NOMO-1 treated with DMSO at 0.1 percent for 48 hours (cell line): ENCODE data around the gene TSPYL6.

Source experiments
- DNase-seq: peaks from one replicate; lab custom pipeline; 2025; ENCODE audit not compliant: unreplicated experiment; lab: John Stamatoyannopoulos, UW

TSPYL6 gene

DNA sequence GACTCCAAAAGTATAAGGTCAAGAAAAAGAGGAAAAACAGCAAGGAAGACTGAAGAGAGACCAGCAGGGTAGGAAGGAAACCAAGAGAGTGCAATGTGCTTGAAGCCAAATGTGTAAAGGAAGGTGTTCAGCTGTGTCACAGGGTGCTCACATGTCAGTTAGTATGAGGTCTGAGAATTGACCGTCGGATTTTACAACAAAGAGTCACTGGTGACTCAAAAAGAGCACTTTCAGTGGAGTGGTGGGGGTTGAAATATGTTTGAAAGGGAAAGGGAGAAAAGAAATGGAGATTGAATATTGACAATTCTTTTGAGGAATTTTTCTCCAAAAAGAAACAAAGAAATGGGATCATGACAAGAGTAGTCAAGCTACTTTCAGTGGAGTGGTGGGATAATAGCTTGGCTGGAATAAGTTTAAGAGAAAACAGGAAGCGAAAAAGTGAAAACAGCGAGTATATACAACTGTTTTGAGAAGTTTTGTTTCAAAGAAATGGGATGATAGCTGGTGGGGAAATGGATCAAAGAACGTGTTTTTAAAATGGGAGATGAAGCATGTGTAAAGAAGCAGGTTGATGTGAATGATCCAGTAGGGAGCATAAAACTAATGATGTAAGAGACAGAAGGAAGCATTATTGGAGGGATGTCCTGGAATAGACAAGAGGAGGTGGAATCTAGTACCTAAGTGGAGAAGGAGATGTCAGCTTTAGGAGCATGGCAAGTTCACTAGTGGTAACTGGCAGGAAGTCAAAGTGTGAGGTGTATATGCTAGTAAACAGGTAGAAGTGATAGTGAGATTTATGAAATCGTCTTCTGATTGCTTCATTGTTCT lies 3.6 kb upstream of the TSPYL6 start:
- peak; percentile 0 for DNase-seq

DNA sequence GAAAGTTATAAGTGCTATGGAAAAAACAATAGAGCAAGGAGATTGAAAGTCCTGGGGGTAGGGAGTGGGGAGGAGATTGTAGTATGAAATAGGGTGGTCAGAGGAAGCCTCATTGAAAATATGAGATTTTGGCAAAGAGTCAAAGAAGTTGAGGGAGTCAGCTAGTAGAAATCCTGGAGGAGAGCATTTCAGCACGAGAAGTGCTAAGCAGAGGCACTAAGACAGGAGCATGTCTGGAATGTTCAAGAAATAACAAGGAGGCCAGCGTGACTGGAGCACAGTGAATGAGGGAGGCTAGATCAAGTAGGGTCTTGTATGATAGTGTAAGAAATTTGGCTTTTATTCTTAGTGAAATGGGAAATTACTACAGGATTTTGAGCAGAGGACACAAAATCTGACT lies 2.1 kb upstream of the TSPYL6 start:
- no peak for DNase-seq

DNA sequence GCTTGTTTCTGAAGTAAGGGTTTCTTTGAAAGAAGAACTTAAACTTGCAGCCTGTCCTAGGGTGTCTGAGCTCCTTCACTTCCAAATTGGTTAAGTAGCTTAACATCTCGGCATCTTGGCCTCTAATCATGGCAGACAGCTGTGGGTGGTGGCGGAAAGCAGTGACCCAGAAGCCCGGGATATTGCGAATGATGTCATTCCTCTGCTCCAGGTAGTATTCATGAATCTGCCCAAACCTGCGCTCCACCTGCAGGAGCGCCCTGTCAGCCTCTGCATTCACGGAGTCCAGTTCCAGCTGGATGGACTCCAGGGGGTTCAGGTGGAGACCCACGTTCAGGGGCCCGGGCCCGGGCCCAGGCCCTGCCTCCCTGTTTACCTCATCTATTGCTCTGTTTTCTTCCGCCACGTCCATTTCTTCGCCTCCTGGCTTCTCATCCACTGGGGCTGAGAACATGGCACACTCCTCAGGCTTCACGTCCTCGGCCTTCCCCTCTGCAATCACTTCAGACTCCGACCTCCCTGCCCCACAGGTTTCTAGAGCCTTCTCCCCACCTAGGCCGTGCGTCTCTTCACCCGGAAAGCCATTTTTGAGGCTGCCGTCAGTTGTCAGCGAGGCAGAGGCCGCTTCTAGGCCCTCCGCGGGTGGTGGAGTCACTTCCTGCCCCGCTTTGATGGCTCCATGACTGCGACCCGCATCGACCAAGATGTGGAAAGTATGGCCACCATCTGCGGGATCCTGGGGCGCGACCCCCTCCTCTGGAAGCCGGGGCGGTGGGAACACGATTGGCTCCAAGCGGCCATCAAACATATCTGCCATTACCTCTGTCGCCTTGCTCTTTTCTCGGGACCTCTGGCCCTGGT lies 569 bp downstream of the TSPYL6 start:
- no peak for DNase-seq

DNA sequence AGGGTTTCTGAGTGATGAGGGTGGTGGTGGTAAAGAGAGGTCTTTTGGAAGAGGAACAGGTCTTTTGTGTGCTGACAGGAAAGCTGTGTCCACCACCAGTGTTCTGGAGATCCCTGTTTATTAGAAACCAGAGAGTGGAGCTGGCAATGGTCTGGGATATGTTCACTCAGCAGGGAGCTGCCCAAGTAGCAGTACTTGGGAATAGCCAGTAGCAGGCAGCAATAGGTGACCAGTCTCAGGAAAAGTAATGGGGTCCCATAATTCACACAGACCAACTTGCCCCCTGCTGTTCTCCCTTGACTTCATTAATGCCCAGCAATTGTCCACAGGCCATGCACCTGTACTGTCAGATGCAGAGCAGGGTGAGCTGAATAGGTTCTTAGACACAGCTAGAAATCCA lies 1.8 kb downstream of the TSPYL6 start:
- DNase-seq, result no peak

DNA sequence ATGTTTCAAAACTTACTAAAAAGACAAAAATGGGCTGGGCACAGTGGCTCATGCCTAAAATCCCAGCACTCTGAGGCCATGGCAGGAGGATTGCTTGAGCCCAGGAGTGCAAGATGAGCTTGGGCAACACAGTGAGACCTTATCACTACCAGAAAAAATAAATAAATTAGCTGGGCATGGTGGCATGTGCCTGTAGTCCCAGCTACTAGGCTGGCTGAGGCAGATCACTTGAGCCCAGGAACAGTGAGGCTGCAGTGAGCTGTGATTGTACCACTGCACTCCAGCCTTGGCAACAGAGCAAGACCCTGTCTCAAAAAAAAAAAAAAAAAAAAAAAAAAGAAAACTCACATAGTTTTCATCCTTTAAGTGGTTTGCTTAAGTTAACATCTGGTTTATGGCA lies 6.4 kb downstream of the TSPYL6 start:
- DNase-seq, result no peak

DNA sequence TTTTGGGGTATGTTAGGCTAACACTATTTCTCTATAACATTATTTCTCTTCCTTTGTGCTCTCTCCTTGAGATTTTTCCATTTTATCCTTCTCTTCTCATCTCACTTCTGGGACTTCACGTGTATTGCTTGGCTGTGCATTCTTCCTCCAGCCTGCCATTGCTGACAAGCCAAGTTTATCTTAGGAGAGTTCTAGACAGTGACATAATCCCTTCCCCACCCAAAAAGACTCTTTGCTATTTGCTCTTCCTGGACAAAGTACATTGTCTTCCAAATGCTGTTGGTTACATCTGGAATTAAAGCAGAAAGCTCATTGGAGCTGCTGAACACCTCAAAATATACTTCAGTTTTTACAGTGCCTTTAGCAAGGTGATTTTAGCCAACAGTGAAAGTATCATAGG lies 8.9 kb downstream of the TSPYL6 start:
- no peak for DNase-seq

DNA sequence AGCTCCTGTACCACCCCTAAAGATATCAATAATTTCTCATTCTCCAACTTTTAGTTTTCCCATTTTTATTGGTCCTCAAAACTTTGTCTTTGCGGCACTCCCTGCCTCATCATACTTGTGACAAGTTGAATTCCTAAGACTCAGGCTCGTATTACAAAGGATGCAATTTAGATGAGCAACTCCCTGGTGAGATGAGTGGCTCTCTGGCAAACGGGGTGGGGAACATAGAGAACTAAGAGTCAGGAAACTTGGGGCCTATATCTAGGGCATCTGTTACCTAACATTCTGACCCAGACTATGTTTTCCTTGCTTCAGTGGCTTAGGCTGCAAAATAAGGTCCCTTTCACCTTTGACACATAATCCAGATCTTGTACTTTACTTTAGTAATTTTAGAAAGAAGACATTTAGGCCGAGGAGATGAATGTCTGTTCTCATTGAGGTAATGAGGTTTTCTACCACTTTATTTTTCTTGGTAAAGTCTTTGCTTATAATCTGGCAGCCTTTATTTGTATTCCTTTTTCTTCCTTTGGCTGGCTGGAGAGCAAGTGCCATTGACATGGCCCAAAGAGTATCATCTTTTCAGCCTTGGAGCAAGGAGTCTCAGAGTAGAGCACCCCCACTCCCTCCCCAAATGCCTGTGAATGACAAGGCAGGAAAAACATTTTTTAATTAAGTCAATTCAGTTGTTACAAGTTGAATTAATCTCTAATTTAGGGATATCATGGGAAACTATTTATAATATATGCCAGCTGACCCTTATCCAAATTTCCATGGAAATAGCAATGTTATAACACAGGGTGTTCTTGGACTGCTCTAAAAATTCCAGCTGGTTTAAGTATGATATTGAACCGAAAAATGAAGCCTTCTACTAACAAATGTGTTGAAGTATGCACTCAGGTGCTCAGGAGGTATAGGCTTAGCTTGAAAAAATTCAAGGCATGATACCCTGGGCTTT lies 15.2 kb downstream of the TSPYL6 start:
- no peak for DNase-seq

DNA sequence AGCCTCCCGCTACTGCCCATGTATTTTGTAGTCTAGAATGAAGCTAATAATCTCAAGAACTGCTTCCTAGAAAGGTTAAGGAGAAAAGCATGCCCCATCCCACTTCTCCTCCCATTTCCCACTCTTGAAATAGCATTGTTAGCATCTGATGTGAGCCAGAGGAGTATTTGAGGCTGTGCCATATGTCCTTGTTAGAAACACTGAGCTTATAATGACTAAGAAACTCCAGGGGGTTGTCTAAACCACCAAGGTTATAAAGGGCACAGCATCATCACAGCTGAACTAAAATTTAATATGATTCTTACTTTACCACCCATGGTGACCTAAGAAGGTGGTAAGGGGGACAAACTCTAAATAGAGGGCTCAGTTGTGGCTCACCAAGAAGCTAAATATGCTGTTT lies 16.6 kb downstream of the TSPYL6 start:
- DNase-seq, result no peak

DNA sequence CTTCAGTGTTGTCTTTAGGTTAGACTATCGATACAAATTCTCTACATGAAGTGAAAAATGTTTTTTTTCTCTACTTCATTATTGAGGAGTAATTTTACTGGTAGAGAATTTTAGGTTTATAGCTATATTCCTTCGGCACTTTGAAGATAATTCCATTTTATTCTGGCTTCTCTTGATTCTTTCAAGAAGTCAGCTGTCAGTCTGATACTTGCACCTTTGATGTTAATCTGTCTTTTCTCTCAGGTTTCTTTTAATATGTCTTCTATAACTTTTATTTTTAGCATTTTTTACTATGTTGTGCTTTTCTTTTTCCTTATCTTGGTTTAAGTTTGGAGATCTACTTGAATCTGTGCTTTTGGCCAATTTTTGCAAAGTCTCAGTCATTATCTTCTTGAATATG lies 18.6 kb downstream of the TSPYL6 start:
- no peak for DNase-seq

DNA sequence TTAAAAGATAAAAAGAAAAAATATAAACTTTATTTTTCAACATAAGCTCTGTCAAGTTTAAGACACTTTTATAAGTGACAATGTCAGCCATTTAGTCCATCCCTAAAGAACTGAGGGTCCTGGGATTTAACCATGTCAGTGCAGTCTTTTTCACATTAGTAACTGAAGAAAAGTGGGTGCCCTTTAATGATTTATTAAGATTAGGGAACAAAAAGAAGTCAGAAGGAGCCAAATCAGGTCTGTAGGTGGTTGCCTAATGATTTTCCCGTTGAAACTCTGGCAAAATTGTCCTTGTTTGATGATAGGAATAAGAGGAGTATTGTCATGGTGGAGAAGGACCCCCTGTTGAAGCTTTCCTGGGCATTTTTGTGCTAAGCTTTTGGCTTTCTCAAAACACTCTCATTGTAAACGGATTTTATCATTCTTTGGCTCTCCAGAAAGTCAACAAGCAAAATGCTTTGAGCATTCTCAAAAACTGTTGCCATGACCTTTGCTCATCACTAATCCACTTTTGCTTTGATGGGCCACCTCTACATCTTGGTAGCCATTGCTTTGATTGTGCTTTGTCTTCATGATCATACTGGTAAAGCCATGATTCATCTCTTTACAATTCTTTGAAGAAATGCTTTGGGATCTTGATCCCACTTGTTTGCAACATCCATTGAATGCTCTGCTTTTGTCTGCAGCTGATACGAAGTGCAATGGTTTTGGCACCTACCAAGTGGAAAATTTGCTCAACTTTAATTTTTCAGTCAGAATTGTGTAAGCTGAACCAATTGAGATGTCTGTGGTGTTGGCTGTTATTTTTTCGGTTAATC lies 22.0 kb downstream of the TSPYL6 start:
- DNase-seq, result no peak

DNA sequence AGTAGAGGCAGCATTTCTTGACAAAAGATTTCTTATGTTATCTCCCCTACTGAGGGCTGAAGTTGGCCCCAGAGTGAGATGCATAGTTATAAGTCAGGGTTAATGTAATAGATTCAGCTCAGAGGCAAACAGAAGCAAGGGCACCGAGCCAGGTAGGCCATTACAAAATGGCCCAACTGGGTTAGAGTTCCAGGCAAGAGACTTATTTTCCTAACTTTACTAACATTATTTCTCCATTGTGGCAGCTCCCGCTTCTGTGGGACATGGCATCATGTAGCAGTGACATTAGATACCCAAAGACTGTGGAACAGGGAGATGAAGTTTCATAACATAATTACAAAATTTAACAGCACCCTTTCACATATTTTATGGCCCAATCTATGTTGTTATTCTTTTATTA lies 27.1 kb downstream of the TSPYL6 start:
- DNase-seq, result no peak

DNA sequence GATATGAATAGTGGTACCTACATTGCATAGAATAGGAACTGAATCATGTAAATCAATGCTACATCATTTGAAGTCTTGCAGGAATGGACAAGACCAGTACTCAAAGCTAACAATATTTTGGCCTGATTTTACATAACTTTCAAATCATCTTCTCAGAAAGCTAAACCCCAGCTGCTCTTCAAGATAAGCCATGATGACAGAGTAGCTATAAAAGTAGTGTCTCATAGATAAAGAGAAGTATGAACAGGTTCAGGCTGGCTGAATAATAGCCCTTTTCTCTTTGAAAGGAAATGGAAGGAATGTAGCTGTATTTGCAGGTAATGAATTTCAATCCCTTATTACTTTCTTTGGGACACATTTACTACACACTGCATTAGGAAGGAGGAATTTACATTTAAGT lies 28.2 kb downstream of the TSPYL6 start:
- no peak for DNase-seq

DNA sequence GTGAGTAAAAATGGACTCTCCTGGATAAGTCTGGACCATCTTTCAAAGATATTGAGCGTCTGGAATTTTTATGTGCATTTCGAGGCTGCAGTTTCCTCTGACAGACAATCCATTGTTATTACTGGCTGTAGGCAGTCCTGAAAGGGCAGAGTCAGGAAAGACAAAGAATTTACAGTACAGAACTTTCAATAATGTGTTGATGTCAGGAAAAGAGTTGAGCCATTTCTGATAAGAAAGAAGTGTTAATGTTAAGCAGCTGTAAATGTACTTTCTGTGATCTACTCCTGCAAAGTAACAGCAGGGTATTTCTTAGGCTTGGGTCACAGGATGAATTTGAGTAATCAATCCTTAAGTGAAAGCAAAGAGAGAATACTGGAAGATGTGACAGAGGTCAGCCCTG lies 29.8 kb downstream of the TSPYL6 start:
- DNase-seq, result no peak

DNA sequence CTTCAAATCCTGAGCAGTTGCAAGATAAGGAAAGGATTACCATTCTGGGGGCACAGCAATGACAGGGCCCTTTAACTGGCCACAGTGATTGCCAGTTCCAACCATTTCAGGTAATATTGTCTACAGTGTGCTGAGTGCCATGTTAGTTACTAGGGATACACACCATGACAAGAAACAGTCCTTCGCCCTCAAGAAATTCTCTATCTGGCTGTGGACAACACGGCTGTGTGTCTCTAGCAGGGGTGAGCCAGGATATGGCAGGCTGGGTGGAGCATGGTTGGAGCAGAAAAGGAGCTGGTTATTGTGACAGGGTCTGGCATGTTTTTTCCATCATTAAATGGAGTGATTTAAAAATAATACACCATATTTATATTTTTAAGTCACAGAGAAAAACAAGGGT lies 31.0 kb downstream of the TSPYL6 start:
- DNase-seq, result no peak

DNA sequence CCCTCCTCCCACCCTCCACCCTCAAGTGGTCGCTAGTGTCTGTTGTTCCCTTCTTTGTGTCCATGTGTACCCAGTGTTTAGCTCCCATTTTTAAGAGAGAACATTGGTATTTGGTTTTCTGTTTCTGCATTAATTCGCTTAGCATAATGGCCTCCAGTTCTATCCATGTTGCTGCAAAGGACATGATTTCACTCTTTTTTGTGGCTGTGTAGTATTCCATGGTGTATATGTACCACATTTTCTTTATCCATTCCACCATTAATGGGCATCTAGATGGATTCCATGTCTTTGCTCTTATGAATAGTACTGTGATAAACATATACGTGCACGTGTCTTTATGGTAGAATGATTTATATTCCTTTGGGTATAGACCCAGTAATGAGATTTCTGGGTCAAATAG lies 42.9 kb downstream of the TSPYL6 start:
- DNase-seq, result no peak

DNA sequence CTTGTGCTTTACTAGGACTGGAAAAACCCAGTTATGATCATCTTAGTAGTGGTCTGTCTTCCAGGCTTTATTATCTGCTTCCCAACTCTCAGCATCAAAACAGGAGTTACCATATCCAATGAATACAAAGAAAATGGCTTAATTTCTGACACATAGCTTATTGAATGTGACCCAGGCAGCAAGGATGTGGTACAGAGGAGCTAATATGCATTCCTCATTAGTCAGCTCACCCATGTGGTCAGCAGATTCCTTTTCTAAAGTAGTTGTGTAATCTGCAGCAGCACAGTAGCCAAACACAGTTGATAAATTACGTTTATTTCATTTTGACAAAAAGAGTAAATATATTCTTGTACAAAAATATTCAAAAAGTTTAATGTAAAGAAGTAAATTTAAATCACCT lies 43.6 kb downstream of the TSPYL6 start:
- DNase-seq, result no peak

DNA sequence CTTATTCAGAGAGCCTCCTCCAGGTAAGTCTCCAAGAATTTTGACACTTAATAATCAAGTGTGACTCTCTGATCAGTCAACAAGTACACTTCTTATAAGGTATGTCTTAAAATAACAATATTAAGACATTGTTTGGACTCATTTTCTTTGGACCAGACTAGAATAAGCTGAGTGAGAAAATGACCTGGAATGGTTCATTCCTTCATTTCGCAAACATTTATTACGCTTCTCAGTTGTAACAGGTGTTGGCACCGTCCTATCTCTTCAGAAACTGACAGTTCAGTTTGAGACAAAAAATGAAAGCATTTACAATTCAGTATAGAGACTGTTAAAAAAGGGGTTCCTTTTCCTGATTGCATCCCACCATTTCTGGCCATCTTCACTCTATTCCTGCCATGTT lies 46.6 kb downstream of the TSPYL6 start:
- DNase-seq, result no peak

DNA sequence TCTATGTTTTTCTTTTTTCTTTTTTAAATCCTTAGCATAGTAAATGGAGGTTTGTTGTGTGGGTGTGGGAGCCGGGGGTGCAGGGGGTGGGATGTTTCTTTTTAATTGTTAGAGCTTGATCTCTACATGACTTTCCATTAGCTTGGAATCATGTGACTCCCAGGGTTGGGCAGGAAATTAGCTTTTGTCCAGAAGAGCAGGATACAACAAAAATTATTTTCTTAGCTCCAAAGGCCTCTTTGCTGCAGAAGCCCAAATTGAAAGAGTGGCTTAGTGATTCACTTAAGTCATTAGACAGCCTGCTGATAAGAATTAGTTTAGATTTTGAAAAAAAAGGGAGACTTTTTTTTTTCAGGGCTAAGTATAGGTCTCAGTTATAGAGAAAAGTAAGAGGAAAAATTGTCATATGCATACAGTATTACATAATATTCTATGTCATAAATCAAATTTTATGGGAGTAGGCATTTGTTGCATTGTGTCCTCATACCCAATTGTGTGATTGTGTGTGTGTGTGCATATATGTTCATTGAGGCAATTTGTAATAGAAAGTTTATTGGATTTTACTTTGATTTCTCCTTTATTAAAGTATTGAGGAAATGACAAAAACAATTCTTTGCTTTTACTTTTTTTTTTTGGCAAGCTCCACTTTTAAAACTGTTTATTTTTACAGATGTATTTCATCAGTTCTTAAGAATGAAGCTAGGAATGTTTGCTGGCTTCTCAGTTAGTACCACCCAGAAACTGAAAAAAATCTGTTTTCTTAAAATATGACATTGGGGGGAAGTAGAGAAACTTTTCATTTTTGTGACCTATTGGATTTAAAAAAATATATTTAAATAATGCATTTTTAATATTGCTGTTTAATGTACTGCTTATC lies 47.4 kb downstream of the TSPYL6 start:
- no peak for DNase-seq

DNA sequence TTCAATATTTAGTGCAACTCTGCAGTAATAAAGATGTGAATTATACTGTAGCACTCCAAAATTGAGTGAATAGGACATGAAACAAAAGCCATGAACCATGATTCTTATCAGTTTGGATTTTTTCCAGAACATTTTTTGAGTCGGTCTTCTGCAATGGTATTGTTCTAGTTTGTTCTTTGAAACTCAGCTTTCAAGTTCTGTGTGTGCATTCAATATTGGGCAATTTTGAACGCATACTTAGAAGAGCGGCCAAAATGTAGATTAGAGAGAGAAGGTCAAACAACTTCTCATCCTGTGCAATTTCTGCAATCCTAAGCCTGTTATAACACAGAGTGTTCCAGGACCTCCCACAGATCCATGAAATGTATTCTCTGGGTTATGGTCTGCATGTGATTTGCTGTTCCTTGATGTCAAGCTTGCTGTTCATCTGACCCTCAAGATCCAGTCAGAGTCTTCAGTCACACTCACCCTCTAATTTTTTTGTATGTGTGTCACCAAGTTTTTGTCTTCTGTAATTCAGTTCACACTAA lies 48.3 kb downstream of the TSPYL6 start:
- DNase-seq, result no peak
